Keratinocyte (primary cell): Measurements from ENCODE around the gene LHFPL2.

Source experiments
- EZH2 ChIP-seq: IDR thresholded peaks from one replicate; pipeline ENCODE4 v1.6.1; 2012; ENCODE audit warnings: inconsistent platforms, mild to moderate bottlenecking, low read length, moderate library complexity
- TF ChIP-seq, protein P1 (sequence below), 3 experiments: IDR thresholded peaks in 1 of 3; conservative IDR thresholded peaks in 1 of 3; optimal IDR thresholded peaks in 1 of 3; 2 replicates in 2 of 3; 3 replicates in 1 of 3; pipeline versions ENCODE3 to v1.5.1; 2011; ENCODE audit warnings: low read length in 3 of 3, mild to moderate bottlenecking in 3 of 3, moderate library complexity in 2 of 3, control low read depth in 1 of 3, inconsistent platforms in 1 of 3; ENCODE audit not compliant: insufficient read depth in 2 of 3; ENCODE audit errors: extremely low read depth in 1 of 3

DNA sequence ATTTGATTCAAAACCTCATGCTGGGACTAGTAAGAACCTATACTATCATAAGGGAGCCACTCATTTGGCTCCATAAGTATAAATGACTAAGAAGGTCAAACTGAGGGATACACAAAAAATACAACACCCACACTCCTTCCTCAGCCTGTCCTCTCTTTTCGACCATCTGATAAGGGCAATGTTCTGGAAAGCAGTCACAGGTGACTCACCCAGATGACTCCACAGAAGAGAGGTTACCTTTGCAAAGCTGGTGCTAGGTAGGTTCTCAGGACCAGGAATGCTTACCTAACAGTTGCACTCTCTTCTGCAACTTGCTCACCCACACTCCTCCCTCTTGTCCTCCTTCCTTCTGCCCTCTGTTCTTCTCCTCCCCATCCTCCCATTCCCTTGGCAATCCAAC, 32.9 kb downstream of the LHFPL2 start:
- TF ChIP-seq, protein P1, sequence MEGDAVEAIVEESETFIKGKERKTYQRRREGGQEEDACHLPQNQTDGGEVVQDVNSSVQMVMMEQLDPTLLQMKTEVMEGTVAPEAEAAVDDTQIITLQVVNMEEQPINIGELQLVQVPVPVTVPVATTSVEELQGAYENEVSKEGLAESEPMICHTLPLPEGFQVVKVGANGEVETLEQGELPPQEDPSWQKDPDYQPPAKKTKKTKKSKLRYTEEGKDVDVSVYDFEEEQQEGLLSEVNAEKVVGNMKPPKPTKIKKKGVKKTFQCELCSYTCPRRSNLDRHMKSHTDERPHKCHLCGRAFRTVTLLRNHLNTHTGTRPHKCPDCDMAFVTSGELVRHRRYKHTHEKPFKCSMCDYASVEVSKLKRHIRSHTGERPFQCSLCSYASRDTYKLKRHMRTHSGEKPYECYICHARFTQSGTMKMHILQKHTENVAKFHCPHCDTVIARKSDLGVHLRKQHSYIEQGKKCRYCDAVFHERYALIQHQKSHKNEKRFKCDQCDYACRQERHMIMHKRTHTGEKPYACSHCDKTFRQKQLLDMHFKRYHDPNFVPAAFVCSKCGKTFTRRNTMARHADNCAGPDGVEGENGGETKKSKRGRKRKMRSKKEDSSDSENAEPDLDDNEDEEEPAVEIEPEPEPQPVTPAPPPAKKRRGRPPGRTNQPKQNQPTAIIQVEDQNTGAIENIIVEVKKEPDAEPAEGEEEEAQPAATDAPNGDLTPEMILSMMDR (optimal IDR thresholded peaks at IDR 0.05 in 1 of 3, IDR thresholded peaks at IDR 0.05 in 1 of 3, conservative IDR thresholded peaks at IDR 0.05 in 1 of 3; ENCODE audit: extremely low read depth in 1 of 3, insufficient read depth in 2 of 3, low read length in 3 of 3) = no peak
- no peak for TF ChIP-seq EZH2
